Endothelial cell of umbilical vein (primary cell): Measurements from ENCODE around the gene SKAP1.

ENCODE experiments used
- CTCF ChIP-seq, 2 donors: IDR thresholded peaks; 1 replicate in 1 of 2; 2 replicates in 1 of 2; pipeline ENCODE4 v1.5.1; 2011; ENCODE audit warnings: low read length in 2 of 2, mild to moderate bottlenecking in 2 of 2, moderate library complexity in 2 of 2, control low read depth in 1 of 2, inconsistent platforms in 1 of 2, low read depth in 1 of 2; ENCODE audit not compliant: insufficient read depth in 1 of 2; ENCODE audit errors: extremely low read depth in 1 of 2
- EZH2 ChIP-seq: IDR thresholded peaks from 2 replicates; pipeline ENCODE4 v1.6.1; 2012; ENCODE audit warnings: borderline replicate concordance, low read depth, mild to moderate bottlenecking, moderate library complexity, low read length, inconsistent platforms; ENCODE audit not compliant: severe bottlenecking
- POLR2A ChIP-seq: IDR thresholded peaks from 2 replicates; pipeline ENCODE4 v1.6.1; 2012; ENCODE audit warnings: low read depth, mild to moderate bottlenecking, control low read depth, low read length
- POLR2AphosphoS5 ChIP-seq: IDR thresholded peaks from 2 replicates; pipeline ENCODE4 v1.6.1; 2012; ENCODE audit warnings: low read depth, mild to moderate bottlenecking, control low read depth, low read length, moderate library complexity; ENCODE audit not compliant: insufficient read depth

- no peak for TF ChIP-seq CTCF (IDR thresholded peaks at IDR 0.05; ENCODE audit: extremely low read depth in 1 of 2, insufficient read depth in 1 of 2, low read depth in 1 of 2, low read length in 2 of 2)
- TF ChIP-seq POLR2A = no peak
- TF ChIP-seq EZH2 = no peak
- TF ChIP-seq POLR2AphosphoS5 = peak; percentile 41
Measured at GRCh38 chr17:48295362-48296288, 134.4 kb downstream of the SKAP1 start.
